Astrocyte of the spinal cord (primary cell): ENCODE measurements around the gene FBXL5.

Source experiments
- DNase-seq: peaks from one replicate; pipeline ENCODE4 v3.0.0; 2011; ENCODE audit warnings: low read depth, low spot score
- H3K4me3 ChIP-seq: 2 replicates; pipeline ENCODE4 v1.5.1; 2011; ENCODE audit warnings: low read depth, mild to moderate bottlenecking, low read length, moderate library complexity
- CTCF ChIP-seq: IDR thresholded peaks from 2 replicates; pipeline ENCODE4 v1.5.1; 2012; ENCODE audit warnings: low read depth, mild to moderate bottlenecking, low read length, inconsistent platforms
- in situ Hi-C: cut with HindIII; loops from 2 replicates; pipeline ENCODE4 v1.10.0; 2017; ENCODE audit warnings: low sequenced_read_pairs

Gene FBXL5

GRCh38 chr4:15653420-15653819 is 1.7 kb downstream of the FBXL5 start:
- no peak for DNase-seq
- peak overlapping the region; percentile 75 for H3K4me3 ChIP-seq
- TF ChIP-seq CTCF, result no peak
- in situ Hi-C loops, result no loop called here

GRCh38 chr4:15652841-15653240 is 2.3 kb downstream of the FBXL5 start:
- in situ Hi-C loops, result no loop called here
- TF ChIP-seq CTCF, result no peak
- DNase-seq, result no peak
- H3K4me3 ChIP-seq, result peak overlapping the region; percentile 75

- H3K4me3 ChIP-seq, result no peak overlapping the region
- in situ Hi-C loops, result no loop called here
- DNase-seq, result no peak
- TF ChIP-seq CTCF, result no peak
Observed at GRCh38 chr4:15652191-15652590, 3.0 kb downstream of the FBXL5 start.

DNA sequence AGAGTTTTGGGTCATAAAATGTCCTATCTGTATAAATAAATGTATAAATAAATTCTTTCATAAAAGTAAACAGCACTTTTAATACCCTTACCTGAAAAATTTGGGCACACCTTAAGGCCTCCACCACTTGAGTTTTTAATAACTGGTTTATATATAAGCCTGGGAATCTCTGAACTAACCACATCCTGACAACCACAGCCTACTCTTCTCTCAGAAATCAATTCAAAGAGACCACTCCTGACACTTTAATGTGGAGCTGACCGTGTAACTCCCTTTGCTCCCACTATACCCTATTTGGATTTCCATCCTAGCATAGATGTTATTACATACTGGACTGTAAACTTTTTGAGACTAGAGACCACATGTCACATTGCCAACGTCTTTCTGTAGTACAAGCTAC is 3.5 kb downstream of the FBXL5 start:
- in situ Hi-C loops, result no loop called here
- TF ChIP-seq CTCF, result no peak
- no peak for DNase-seq
- H3K4me3 ChIP-seq, result no peak overlapping the region

- DNase-seq, result peak; percentile 39
- no peak overlapping the region for H3K4me3 ChIP-seq
- in situ Hi-C loops, result no loop called here
- peak; percentile 67 for TF ChIP-seq CTCF
Observed at GRCh38 chr4:15649914-15650545, 5.1 kb downstream of the FBXL5 start.

DNA sequence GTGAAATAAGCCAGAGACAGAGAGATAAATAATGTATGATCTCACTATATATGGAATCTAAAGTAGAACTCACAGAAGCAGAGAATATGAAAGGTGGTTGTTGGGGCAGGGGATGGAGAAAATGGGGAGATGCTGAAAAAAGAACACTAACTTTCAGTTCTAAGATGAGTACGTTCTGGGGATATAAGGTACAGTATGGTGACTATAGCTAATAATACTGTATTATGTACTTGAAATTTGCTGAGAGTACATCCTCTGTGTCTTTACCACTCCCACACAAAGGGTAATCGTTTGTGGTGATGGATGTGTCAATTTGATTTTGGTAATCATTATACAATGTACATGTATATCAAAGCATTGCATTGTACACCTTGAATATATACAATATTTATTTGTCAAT is 6.6 kb downstream of the FBXL5 start:
- H3K4me3 ChIP-seq, result no peak overlapping the region
- DNase-seq, result no peak
- in situ Hi-C loops, result no loop called here
- TF ChIP-seq CTCF, result no peak
